Stimulated activated CD4-positive, alpha-beta T cell treated with anti-CD3 and anti-CD28 coated beads, TNF-alpha, amount 100 ng/mL, for 48 hours (primary cell): ENCODE results near the gene PDE10A.
"Not testable (repeated sequence)": the region's sequence is repeated elsewhere in the genome, so short reads cannot be mapped to it uniquely, and the experiment has no call there.

Source experiments
- DNase-seq, 3 donors: peaks; one replicate each; pipeline ENCODE4 v3.0.0-alpha.2; 2020; ENCODE audit warnings: low read depth in 3 of 3

Gene PDE10A

DNA sequence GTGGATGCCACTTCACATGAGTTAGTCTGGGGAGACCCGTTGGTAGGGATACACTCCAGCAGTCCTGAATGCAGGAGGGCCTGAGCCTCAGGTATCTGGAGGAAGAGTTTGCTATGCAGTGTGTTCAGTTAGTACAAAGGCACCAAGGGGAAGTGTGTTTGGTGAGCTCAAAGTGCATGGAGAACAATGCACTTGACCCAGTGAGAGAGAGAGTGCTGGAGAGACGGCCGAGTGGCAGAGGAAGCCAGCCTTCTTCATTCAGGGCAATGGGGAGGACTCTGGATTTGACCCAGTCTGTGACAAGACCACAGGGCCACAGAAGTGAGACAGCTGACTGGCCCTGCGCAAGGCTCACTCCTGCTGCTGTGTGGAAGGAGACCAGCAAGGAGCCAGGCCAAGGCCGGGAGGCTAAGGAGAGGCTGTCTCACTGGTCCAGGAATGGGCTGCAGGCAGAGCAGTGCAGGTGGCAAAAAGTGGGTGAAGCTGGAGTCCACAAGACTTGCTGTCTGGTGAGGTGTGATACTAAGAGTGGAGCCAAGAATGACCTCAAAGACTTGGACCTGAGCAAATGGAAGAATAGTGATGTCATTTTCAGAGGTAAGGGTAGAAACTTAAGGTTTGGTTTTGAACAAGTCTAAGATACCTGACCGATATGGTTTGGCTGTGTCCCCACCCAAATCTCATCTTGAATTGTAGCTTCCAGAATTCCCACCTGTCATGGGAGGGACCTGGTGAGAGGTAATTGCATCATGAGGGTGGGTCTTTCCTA, 38.0 kb downstream of the PDE10A start:
- DNase-seq: no peak

DNA sequence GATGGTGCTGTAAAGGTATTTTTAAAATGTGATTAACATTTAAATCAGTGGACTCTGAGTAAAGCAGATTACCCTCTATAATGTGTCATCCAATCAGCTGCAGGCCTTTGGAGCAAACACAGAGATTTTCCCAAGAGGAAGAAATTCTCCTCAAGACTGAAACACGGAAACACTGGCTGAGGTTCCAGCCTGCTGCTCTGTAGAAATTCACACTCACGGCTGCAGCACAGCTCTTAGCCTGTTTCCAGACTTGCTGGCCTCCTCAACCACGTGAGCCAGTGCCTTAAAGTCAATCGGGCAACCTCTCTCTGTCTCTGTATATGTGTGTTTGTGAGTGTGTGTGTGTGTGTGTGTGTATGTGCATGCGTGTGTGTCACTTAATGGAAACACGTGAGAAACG, 41.1 kb downstream of the PDE10A start:
- no peak for DNase-seq

DNA sequence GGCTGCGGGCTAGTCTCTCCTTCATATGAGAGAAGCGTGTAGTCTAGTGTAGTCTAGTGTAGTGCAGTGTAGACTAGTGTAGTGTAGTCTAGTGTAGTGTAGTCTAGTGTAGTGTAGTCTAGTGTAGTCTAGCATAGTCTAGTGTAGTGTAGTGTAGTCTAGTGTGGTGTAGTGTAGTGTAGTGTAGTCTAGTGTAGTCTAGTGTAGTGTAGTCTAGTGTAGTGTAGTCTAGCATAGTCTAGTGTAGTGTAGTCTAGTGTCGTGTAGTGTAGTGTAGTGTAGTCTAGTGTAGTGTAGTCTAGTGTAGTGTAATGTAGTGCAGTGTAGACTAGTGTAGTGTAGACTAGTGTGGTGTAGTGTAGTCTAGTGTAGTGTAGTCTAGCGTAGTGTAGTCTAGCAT, 44.1 kb downstream of the PDE10A start:
- DNase-seq: not testable (repeated sequence)

DNA sequence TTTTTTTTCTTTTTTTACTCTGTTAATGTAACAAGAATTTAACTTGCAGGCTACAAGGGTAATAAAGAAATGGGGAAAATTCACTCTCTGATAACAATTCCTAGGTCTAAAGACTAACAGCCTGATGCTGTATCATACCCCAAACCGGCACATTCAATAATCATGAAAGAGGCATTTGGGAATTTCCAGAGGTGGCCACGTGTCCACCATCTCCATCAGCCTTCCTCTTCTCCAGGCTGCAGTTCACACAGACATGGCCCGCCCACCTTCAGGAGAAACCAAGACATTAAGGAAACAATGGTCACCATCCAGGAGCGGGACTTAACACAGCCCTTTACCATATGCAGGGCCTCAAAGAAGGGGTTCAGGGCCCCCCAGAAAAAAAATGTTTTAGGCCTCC, 44.8 kb downstream of the PDE10A start:
- DNase-seq: no peak

DNA sequence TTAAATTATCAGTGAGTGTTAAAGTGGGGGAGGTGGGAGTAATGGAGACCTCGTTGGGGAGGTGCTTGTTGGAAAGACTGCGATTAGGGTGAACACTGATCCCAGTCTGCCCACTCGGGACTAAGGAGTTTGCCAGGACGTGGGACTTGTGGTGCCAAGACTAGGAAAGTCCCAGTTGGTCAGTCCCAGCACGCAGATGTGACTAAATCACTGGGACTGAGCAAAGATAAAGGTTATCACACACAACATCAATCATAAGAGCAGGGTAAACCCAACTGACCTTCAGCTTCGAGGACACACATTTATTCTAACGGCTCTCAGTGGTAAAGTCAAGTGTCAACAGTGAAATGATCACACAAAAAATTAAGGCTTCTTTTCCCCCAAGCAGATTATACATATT, 45.5 kb downstream of the PDE10A start:
- no peak for DNase-seq

DNA sequence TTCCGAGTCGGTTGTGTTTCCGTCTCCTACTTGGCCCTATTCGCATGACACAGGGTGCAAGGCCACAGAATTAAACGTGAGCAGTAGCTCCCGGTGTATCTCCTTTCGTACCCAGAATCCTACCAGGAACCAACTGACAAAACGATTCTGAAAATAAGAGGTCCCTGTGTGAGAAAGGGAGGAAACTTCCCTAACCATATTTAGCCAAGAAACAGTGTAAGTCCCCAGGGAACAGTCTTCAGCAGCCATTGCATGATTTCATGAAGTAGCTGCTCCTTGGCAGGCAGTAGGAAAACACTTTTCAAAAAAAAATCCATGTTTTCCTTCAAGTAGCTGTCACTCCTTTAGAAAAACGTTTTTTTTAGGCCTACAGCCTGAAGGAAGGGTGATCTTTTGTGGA, 46.9 kb downstream of the PDE10A start:
- no peak for DNase-seq

DNA sequence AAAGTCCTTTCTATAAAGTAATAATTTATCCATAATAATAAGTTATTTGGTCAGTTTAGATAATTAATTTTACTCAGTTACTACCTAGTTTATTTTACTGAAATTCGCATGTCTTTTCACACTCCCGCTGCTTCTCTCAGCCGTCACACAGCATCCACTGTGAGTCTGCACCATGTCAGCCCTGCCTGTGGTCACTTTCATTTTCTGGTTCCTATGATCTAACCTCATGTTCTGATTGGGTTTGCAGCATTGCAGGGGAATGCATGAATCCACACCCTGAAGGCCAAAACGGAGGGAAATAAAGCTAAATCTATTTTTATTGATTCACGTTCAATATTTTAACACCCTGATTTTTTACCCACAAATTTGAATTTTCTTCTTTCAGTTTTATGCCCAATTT, 47.4 kb downstream of the PDE10A start:
- DNase-seq: no peak

DNA sequence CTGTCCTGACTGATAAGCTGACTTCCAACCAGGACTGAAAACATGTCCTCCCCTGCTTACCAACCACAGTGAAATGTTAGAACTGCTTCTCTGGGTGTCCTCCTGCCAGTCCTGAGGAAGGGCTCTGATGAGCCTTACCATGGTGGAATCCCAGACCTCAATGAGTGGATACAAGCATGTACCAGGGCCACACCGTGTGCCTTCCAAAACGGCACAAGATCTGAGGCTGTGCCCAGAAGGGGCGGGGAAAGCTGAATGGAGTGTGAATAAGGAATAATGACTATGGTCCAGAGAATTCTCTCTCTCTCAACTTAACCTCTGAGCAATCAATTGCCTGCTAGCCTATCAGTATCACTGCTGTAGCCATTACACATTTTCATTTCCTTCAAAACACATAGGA, 51.7 kb downstream of the PDE10A start:
- DNase-seq: no peak

DNA sequence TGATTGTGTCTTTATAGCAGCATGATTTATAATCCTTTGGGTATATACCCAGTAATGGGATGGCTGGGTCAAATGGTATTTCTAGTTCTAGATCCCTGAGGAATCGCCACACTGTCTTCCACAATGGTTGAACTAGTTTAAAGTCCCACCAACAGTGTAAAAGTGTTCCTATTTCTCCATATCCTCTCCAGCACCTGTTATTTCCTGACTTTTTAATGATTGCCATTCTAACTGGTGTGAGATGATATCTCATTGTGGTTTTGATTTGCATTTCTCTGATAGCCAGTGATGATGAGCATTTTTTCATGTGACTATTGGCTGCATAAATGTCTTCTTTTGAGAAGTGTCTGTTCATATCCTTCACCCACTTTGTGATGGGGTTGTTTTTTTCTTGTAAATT, 54.5 kb downstream of the PDE10A start:
- not testable (repeated sequence) for DNase-seq

DNA sequence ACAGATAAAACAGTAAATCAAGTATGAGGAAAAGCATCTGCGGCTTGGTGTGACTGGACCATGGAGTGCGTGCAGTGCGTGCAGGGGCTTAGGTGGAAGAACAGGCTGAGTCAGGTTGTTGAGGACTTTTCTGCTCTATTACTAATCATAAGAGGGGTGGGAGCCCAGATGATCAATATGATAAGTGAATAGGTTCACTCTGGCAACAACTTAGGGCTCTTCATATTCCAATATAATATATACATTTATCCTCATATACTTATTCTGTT, 56.4 kb downstream of the PDE10A start:
- DNase-seq: no peak

DNA sequence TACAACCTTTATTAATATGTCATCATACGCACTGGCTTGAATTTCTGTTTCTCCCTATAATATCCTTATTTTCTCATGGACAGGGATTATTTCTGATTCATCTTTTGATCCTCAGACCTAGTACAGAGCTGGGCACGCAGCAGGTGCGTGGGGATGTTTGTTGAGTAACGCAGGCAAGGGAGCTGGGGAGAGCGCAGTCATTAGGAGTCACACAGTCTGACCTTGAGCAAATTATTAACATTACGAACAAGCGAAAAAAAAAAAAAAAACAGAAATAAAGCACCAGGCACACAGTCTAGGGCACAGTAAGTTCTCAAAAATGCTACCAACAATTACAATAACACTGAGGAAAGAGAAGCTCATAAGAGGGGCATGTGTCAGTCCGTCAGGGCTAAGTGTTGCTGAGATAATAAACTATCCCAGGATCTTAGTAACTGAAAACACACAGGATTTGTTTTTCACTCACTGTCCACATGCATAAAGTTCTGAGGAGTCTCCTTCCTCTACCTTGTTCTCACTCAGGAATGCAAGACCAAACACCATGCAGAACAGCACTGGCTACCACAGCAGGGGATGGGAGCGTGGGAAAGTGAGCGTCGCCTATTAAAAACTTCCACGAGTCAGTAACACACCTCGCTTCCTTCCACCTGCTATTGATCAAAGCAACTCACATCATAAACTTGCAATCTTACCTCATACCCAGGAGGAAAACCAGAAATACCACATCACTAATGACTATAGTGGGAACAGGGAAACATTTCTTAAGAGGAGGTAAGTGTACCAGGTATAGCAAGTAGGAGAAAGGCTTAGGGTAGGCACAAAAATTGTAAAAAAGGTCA, 56.9 kb downstream of the PDE10A start:
- DNase-seq: no peak

DNA sequence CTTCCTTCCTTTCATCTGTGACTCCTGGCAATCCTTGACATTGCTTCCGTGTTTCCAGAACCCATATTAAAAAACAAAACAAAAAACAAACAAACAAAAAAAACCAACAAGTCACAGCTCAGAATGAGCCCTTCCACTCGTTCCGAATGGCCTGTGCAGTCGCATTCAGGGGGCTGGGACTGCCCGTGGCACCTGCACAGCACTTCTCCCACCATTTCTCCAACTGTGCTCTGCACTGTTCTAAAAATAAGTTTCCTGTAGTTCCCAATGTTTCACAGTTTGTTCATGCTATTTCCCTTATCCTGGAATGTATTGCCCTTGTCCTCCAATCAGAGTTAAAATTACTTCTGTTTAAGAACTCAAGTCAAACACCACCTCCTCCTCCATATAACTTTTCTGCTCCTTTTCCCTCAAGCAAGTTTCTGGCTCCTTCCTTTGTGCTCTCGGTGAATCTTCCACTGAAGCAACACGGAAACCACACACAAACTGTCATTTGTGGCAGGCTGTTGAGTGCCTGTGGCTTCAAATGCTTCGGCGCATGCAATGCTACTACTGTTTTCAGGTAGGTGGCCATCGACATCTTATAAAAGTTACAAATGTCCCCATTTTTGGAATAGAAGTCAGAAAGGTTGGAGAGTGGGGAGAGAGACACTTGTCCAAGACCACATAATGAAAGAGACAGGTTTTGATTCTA, 57.7 kb downstream of the PDE10A start:
- DNase-seq: no peak

DNA sequence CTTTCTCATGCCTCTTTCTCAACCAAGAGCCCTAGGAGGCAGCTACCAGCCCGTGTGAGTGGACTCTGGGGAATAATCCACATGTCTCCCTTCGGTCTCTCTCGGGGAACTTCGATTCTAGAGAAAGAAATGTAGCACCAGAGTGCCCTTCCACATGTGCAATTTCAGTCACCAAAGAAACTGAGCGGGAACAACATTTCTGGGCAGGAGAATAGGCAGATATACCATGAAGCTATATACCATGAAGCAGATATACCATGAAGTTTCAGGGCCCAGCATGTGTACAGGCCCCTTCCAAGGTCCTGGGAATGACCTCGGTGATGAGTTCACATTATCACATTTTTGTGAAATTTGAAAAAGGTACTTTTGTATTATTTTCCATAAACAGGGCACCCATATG, 60.8 kb downstream of the PDE10A start:
- no peak for DNase-seq

DNA sequence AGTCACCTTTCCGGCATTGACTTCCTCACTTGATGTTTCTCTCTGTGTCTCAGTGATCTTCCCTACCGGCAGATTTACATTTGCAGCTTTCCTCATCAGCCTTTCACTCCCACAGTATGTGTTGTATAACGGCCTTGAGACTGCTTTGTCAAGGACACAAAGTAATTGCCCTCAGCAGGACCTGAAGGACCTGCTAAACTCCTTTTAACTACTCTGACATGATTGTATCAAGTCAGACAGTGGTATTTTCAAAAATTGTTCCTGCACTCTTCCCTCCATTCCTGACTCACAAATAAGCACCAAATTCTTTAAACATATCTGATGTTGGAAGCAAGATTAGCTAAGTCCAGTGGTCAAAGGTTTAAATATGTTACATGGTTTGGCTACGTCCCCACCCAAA, 62.4 kb downstream of the PDE10A start:
- DNase-seq: no peak

DNA sequence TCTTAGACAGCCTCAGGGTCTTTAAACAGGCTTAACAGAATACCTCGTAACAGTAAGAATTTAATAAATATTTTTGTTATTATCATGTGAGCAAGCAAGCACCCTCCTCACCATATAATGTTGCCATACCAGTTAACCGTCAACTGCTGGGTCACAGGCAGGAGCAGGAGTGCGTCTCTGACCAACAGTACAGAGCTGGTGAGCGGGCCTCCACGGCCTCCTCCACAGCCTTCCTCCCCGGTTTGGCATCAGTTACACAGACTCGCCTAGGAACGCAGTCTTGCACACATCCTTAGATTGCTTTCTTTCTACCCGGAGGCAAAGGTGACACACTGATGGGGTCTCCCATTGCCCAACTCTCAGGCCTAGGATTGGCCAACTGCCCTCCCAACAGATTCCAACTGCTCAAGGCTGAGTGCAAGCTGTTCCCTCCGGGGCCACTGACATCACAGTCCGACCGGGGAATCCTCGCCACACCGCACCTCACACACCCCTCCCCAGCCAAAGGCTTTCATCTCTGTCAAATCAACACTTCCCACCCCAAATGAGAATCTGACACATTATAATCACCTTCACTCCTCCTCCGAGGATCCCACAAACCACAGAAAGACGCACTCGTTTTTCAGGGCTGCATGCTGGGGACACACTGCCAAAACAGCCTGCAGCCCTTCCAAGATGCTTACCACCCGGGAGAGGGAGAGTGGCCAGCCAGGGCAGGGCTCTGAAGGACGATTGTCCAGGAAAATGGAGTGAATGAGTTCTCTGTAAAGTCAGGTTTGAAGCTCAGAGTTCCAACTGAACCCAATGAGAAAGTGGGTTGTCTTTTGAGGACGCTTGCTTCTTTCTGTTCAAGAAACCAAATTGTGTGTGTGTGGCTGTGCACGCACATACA, 63.2 kb downstream of the PDE10A start:
- no peak for DNase-seq

DNA sequence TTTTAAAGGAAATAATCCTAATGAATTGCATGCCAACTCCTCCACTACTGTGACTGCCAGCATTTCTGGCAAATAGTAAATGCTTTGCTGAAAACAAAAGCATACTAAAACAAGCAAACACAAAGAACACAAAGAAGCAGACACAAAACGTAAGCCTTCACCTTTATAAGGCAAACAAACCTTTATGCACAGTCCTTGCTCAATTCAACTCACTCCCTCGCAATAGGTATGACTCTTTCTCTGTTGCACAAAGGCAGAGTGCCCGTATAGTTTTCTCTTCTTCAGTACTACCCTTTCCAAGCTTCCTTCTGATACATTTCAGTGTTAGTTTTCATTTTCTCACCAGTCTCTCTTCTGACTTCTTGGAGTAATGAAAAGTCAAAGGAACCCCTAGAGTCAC, 63.9 kb downstream of the PDE10A start:
- no peak for DNase-seq

DNA sequence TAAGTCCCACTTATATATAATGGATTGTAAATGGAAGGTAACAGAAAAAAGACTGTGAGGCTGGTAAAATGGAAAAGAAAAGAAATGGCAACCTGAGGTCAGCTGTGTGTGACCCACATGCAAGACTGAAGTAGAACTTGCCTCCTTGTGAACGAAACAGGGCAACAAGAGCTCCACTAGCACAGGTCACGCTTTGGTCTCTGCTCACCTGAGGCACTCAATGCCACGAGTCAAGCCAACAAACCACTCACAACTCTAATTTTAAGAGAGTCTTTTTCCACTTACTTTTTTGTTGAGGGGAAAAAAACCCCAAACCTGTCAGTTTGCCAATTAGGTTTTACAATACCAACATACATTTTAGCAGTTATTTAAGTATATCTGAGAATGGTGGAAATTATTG, 65.2 kb downstream of the PDE10A start:
- no peak for DNase-seq

DNA sequence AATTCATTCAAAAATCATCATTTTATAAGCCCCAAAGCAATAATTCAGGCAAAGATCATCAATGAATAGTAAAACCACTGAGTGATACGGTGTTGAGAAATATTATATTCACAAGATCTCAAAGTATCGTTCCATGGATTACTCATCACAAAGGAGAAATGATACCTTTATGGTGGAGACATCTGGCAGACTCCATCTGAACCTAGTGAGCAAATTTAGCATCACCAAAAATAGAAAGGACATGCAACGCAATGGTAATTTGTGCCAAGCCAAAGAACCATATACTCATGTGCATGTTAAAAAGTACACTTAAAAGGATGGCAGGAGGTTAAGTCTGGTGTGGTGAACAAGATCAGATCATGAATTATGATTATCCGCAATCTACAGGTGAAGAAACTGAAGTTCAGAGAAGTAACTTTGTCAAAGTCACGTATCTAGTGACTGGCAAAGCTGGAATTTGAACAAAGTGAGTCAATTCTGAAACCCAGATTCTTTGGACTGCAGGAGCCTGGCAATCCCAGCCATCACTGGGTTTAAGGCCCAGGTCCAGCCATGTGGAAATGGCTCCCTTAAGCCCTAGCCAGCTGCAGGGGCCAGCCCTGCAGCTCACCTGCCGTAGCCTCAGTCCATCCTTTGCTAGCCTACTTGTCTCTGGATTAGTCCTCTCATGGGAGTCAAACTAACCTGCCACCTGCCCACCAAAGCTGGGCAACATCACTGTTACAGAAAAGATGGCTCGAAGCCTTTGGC, 68.3 kb downstream of the PDE10A start:
- no peak for DNase-seq

DNA sequence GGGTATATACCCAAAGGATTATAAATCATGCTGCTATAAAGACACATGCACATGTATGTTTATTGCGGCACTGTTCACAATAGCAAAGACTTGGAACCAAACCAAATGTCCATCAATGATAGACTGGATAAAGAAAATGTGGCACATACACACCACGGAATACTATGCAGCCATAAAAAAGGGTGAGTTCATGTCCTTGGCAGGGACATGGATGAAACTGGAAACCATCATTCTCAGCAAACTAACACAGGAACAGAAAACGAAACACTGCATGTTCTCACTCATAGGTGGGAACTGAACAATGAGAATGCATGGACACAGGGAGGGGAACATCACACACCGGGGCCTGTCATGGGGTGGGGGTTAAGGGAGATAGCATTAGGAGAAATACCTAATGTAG, 70.1 kb downstream of the PDE10A start:
- not testable (repeated sequence) for DNase-seq

DNA sequence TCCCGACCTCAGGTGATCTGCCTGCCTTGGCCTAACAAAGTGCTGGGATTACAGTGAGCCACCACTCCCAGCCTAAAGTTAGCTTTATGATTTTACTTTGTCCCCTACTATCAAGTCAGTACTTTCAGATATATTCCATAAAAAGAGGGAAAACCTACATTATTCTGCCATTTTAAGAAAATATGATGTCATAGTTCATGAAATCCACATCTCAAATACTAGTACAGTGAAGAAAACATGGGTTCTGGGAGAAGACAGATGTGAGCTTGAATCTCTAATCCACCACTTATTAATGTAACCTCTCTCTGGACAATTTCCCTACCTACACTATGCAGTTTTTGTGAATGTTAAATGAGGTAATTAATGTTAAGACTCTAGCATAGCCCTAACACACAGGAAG, 74.5 kb downstream of the PDE10A start:
- DNase-seq: no peak

DNA sequence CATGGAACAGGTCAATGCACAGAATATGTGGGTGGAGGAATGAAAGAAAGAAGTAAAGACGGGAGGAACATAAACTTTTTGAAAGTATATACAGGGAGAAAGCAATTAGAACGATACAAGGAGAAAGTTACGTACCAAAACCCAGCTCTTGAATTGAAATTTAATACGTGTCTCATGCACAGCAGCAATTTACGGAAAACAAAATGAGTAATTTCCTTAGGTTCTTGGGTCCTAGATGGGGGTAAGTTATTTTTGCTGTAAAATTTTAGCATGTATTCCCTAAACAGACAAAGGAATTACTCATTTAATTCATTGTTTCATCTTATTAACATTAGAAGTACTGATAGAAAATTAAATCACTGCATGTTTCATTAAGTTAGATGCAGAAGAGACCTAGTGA, 75.8 kb downstream of the PDE10A start:
- DNase-seq: no peak
